Left cardiac atrium (tissue), 4 donors: Measurements from ENCODE around the gene RPH3AL. TPM values are rescaled to one million over a fixed set of nuclear protein-coding genes. Genes with fewer than 3 reads are reported as not detected.

Experiments used
- ATAC-seq, 2 donors: fragments of 200-7000 bp; cut with Tn5 transposase; one replicate each; pipeline ENCODE4 v1.9.1; 2020; ENCODE audit warnings: mild to moderate bottlenecking in 2 of 2, moderate library complexity in 2 of 2
- DNase-seq: peaks from one replicate; pipeline ENCODE4 v3.0.0-alpha.2; 2020
- intact Hi-C, 2 donors: fragments of 100-400 bp; cut with DNase I; formaldehyde crosslinking; loops; one replicate each; pipeline versions ENCODE4 v1.14.1 to v1.15.1; 2022 to 2023
- total RNA-seq, 2 donors: library from RNA; stranded (reverse); fragmentation: NEBNext Ultra II Directional; extraction: Animal tissue kit (Norgen Biotek cat#: 25700); gene quantifications; one replicate each; pipeline ENCODE4 v1.2.1, GENCODE V29; 2021
- donor health status: DM: no; HTN: yes; CAD: no.
- donor health status: DM: no; HTN: yes; CAD: no; lungs with severe emphysema.
- donor health status: DM: yes; HTN: yes; CAD: no.
- donor health status: Dilated cardiomyopathy.

RPH3AL gene
- total RNA-seq, 2 donors from 2014 or later, result 5.9 to 10.9 TPM

DNA sequence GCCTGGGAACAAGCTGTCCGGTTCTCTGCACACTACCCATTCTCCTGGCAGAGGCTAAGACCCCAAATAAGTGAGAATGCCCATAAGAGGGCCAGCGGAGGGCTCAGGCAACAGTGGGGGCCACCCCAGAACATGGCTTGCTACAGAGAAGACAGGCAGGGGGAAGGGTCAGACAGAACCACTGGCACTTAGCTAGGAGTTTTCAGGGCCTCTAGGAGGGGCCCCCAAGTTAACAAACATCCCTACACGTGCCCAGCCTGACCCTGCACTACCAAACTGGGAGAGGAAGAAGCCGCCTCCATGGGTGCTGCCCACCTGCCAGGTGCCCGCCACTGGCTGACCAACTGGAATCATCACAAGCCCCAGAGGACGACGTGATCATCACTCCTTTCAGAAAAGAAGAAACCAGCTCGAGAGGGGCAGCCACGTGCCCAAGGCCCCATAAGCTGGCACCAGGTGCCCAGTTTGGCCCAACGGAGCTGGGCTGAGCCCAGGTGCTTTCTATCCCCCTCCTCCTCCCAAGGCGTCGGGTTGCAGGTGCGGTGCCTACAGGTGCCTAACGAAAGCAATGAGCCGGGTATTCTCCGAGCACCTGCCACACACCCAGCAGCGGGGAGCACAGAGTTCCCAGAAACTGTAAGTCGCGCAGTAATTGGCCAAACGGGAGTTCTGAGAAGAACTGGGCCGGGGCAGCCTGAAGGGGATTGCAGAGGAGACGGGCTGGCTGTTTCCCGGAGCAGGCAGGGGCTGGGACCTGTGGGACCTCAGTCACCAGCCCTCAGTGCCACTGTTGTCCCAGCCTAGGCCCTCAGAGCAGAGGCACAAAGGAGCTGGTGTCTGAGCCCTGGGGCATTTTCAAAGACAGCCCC lies 13.2 kb downstream of the RPH3AL start:
- intact Hi-C loops, result loop anchor here in 1 of 2 donors (5.0 kb wide), 1 partner anchor 38 kb away; no protein-coding TSS in a partner anchor
- DNase-seq (no peak), ATAC-seq (no peak)

DNA sequence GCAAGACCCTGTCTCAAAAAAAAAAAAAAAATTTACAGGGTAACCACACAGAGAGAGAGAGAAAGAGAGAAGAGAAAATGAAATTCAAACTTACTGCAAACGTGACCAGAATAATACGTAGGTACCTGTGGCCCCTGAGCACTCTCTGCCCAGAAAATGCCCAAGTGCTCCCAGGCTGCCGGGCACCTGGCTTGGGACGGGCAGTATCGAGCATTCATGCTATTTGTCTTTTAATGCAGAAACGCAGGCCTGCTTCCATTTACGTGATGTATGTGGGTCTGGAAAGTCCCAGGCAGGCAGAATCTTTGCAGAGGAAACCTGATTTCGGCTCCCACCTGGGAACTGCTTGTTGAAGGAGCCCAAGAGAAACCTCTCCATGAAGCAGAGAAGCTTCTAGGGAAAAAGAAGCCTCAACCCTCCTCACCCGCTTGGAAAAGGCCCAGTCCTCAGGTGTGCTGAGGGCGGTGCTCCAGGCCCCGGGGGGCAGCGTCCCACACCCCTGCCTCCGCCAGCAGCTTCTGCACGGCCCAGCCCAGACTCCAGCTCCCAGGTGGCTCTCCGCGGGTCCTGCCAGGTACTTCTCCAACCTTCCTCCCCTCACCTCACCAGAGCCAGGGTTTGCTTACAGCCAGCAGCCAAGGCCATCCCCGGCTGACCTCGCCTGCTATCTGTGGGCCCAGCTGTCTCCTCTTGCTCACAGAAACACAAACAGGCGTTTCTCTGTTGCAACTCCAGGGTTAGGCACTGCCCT lies 14.0 kb downstream of the RPH3AL start:
- ATAC-seq, result peak; percentile 9 to 38
- DNase-seq, result peak; percentile 70
- intact Hi-C loops, result loop anchor here in 1 of 2 donors (5.0 kb wide), 1 partner anchor 39 kb away; no protein-coding TSS in a partner anchor

DNA sequence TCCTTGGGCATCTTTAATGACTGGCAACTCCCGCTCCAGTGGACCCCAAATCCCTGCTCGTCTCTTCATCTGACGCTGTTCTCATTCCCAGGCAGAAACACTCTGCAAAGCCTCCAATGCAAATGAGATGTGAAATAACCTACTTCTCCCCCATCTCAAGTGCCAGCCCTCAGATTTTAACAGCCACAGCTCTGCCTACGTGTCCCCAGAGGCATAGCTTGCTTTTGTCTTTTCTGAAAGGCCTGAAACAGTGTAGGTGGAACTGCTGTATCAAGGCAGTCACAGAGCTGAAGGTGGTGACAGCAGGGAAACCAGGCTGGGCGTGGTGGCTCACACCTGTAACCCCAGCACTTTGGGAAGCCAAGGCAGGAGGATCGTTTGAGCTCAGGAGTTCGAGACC lies 14.7 kb downstream of the RPH3AL start:
- DNase-seq, result no peak
- intact Hi-C loops, result loop anchor here in 1 of 2 donors (5.0 kb wide), 1 partner anchor 39 kb away; no protein-coding TSS in a partner anchor
- no peak for ATAC-seq

DNA sequence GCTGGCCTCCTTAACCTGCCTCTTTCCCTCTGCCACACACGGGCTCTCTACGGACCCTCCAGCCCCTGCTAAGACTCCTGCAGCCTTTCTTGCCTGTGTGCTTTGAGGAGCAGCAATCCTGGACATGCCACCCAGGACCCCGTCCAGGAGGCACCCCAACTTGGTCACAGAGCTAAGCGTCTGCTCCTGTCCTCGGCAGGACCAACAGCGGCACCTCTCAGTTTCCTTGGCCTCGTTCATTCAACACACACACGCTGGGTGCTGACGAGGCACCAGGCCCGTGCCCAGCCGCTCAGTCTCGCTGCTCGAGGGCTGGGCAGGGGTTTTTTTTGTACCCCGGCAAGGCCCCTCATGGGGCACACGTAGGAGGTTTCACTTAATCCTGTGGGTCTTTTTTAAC lies 15.2 kb downstream of the RPH3AL start:
- DNase-seq (no peak), ATAC-seq (no peak)
- intact Hi-C loops, result loop anchor here in 1 of 2 donors (5.0 kb wide), 1 partner anchor 40 kb away; no protein-coding TSS in a partner anchor

DNA sequence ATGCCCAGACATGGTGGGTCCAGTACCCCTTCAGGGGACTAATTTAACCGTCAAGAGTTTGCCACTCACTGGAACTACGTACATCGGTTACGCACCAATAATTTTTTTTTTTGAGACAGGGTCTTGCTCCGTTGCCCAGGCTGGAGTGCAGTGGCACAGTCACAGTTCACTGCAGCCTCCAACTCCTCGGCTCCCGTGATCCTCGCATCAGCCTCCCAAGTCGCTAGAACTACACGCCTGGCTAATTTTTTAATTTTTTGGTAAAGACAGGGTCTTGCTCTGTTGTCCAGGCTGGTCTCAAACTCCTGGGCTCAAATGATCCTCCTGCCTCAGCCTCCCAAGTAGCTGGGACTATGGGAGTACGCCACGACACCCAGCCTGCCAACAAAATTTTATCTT lies 15.6 kb downstream of the RPH3AL start:
- intact Hi-C loops, result loop anchor here in 1 of 2 donors (5.0 kb wide), 1 partner anchor 40 kb away; no protein-coding TSS in a partner anchor
- DNase-seq (no peak), ATAC-seq (no peak)

DNA sequence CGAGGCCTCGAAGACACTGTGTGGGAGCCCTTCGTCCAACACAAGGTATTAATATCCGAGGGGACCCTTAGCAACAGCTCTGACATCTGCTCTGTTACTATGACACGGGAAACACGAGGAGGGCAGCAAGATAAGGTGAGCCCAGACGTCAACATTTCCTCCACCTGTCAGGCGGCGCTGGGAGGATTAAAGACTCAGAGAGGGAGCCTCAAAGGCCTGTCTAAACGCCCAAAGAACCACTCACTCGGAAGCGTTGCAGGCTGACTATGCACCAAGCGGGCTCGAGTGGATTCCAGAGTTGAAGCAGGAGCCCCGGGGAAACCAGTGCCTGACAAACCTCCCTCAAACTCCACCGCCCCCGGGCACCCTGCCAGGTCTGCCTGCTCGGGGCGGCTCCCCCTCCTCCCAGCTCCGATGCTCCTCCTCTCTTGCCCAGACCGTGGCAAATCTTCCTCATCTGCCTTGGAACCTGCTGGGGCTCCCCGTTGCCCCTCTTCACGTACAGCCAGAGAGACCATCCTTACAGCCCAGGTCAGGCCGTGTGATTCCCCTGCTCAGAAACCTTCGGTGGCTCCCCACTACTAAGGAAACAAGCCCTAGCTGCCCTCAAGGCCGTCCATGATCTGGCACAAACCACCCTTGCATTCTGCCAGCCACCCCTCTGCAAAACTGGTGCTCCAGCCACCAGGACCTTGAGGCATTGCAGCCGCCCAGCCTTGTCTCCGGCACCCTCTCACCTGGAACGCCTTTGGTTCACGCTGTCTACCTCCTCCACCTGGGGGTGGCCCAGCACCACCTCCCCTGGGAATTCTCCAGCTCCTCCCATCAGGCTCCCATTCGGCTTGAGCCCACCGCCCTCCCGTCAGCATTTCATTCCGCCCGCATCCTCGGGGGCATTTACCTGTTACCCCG lies 16.2 kb downstream of the RPH3AL start:
- DNase-seq (peak; percentile 83), ATAC-seq (no peak)
- intact Hi-C loops, result loop anchor here in 1 of 2 donors (5.0 kb wide), 1 partner anchor 41 kb away; no protein-coding TSS in a partner anchor

DNA sequence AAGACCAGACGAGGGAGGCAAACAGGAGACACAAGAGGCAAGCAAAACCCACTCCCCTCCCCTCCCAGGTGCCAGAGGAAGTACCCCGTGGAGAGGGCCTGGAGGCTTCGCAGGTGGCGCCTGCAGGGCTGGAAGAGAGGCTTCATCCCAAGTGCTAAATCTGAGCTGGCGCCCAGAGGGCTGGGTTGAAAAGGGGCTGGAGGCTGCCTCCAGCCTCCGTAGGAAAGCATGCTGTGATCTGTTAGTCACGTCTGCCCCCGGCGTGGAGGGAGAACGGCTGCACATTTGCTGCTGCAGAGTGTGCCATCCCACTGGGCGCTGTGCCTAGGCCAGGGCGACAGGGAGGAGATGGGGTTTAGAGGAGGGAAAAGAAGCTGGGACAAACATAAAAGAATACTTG lies 16.9 kb downstream of the RPH3AL start:
- intact Hi-C loops, result loop anchor here in 1 of 2 donors (5.0 kb wide), 1 partner anchor 42 kb away; no protein-coding TSS in a partner anchor
- no peak for ATAC-seq
- no peak for DNase-seq

DNA sequence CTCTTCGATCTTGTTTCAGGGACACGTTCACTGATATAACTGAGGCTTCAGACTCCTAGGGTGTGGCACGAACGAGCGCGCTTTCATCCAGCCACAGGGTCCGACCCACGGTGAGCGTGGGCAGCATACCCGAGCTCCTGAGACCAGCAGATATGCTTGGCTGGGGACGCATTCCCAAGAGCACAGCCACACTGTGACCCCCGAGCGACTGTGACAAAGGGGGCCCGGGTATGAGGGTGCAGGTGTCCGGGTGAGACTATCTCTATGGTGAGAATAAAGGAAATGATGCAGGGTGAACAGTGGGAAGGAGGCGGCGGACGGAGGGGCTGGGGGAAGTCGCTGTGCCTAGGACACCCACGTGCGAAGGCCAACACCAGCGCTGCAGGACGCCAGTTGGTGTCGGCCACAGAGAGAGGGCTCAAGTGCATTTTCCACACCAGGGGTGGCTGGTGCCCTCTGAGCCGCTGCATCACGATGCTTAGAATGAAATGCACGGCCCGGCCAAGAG lies 17.6 kb downstream of the RPH3AL start:
- DNase-seq, result no peak
- no peak for ATAC-seq
- intact Hi-C loops, result loop anchor here in 1 of 2 donors (5.0 kb wide), 1 partner anchor 42 kb away; no protein-coding TSS in a partner anchor

DNA sequence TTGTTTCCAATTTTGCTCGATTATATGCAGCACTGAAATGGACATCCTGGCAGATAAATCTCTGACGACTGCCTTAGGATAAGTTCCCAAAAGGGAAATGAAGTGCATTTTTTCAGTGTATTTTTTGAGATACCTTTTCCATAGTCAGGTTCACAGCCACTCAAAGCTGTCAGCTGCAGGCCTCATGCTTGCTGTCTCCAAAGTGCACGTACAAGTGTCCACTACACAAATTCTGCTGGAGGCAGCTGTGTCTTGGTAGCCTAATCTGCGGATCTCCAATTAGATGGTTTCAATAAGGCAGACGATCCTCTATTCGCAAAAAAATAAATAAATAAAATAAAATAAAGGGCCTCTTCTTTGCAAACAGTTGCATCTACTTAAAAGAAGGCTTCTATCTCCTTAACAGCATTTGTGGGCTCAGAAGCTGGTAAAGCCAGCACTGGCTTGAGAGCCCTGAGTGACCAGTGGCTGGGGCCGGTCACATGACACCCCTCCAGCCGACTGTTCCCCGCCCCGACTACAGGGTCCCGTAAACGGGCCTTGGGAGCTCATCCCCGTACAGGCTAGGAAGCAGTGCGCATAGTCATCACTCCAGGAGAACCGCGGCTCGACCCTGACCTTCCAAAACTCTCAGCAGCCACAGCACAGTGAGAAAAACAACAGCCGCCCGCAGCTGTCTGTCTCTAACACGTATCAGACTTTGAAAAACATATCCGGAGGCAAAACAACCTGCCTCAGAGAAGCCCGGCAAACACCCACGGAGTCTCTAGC lies 18.8 kb downstream of the RPH3AL start:
- intact Hi-C loops, result no loop called here
- peak; percentile 86 to 89 for ATAC-seq
- DNase-seq, result peak; percentile 87

DNA sequence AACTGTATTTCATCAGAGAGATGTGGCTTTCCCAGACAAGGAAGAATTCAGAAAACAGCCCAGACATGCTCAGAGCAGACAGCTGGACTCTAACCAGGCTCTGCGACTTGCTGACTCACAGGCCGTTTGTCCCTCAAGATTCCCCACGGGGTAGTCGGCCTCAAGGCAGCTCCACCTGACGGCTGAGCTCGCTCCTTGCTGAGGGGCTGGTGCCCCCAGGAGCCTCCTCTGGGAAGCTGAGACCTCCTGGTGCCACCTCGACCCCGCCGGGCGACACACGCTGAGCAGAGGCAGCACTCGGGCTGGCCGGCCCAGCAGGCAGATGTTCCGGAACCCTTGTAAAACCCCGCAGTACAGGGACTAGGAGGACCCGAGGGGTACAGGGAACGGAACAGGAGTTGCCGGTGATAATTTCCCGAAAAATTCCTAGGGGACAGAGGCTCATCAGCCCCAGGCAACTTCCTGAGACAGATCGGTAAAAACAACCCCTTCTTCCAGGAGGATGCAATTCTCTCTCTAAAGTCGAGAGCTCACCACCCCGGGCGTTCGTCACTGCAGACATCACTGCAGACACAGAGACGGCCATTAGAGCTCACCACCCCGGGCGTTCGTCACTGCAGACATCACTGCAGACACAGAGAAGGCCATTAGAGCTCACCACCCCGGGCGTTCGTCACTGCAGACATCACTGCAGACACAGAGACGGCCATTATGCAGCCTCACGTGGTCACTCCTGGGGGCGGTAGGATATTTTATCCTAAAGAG lies 19.9 kb downstream of the RPH3AL start:
- DNase-seq (peak; percentile 53), ATAC-seq (peak; percentile 31 to 44)
- intact Hi-C loops, result no loop called here

DNA sequence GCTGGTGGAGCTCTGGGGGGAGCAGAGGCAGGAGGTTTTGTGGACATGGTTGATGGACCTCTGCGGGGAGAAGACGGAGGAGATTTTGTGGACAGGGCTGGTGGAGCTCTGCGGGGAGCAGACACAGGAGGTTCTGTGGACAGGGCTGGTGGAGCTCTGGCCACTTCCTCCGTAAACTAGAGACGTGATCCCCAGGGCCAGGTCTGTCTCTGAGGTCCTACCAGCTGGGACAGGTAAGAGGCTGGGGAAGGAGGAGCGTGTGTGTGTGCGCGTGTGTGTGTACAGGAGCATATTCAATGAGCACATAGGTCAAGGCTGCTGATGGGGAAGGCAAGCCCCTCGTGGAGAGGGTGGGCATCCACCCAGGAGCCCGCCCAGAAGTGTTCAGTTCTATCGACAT lies 20.6 kb downstream of the RPH3AL start:
- intact Hi-C loops, result no loop called here
- DNase-seq, result no peak
- peak in 1 of 2 donors; percentile 9 for ATAC-seq

DNA sequence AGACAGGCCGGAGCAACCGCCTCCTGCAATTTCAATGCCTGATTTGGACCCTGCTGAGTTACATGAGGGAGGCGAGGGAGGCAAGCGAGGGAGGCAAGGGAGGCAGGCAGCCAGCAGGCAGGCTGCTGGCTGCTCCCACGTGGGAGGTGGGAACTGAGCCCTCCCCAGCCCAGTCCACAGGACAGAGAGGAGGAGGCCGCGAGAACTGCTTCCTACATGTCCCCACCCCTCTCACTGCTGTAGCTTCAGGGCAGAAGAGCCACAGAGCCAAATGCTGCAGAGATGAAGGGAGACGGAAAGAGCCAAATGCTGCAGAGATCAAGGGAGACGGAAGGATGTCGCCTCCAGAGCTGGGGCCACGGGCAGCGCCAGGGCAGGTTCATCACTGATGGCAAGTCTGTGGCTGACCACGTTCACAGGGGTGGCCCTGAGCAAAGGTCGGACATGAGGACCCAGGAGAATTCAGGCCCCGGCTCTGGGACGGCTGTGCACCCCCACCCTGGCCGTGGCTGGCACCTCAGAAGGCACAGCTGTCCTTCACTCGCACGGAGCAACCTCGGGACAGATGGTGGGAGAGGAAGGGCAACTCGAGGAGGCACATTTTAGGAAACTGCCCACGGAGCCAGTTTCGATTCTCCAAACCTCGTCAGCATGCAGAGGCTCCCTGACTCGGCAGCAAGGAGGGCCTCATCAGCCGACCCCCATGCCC lies 21.5 kb downstream of the RPH3AL start:
- peak; percentile 60 to 76 for ATAC-seq
- DNase-seq, result peak; percentile 76
- intact Hi-C loops, result no loop called here

DNA sequence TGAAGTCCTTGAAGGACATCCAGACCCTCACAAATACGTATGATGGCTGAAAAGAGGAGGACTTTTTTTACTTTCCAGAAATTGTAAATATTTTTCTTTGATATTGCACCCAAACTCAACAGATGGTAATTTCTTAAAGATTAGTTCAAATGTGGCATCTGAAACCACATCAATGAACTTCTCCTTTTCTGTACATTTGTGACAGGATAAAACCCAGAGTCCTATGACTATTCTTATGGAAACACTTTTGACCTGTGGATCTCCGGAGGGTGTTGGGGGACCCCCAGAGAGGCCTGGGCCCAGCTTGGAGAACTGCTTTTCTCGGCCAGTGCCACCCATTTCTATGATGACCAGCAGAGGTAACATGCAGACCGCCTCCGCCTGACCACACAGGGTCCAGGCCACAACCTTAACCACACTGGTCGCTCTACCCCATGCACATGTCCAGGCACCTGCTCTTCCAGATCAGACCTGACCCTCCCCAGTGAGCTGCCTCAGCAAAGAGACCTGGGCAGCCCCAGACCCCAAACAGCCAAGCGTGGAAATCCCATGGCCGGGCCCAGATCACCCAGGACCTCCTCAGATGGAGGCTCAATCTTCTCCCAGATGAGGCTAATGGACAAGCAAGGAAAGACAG lies 22.7 kb downstream of the RPH3AL start:
- intact Hi-C loops, result no loop called here
- DNase-seq, result no peak
- no peak for ATAC-seq

DNA sequence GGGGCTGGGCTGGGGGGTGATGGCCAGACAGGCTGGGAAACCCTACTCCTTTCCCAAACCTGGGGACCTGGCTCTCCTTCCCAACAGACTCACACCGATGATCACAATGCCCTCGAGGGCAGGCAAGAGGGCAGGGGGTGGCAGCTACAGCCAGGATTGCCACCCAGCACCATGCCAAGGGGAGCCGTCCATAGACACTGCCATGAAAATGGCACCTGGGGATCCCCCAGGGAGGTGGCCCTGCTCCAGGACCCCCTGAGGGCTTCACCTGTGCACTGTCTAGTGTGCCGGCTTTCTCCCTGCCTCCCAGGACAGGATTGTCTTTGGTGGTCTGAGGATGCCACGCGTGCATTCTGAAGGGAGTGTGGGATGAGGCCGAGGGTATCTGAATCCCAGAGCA lies 24.6 kb downstream of the RPH3AL start:
- intact Hi-C loops, result no loop called here
- ATAC-seq (no peak), DNase-seq (no peak)

DNA sequence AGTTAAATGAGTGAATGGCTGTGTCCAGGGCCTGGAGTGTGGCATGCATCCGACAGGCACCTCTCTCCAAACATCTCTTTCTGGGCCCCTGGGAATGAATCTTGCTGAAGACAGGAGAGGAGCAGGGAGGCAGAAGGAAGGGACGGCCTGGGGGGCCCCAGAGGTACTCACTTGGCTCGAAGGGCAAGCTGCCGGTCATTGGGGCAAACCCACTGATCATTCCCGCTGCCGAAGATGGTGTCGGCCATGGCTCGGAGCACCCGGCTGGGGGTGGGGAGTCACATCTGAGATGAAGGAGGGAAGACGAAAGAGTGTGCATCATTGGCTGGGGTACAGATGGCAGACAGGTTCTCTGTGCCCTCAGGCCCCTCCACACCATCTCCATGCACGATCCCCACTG lies 25.3 kb downstream of the RPH3AL start:
- intact Hi-C loops, result no loop called here
- no peak for ATAC-seq
- no peak for DNase-seq

DNA sequence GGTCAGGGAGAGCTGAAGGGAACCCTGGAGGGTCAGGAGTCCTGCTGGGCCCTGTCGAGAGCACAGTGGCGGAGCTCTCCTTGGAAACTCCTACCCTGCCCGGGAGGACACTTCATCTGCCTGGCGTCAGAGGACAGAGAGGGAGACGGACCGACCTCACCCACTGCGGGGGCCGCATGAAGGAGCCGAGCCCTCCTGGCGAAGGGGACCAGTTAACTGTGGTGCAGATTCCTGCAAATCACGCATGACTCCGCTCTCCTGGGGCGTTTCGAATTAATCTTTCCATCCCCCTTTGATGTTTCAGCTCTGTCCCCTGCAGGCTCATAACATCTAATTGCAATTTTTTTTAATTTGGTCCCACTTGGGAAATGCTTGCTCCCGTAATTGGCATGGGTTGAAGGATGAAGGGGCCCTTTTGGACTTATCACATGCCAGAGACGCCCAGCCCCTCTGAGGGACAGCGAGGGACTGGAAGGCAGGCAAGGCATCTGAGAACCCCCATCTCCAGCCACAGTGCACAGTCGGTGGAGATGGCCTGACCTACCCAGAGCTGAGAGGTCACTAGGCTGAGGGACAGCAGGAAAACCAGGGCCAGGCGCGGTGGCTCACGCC lies 26.5 kb downstream of the RPH3AL start:
- intact Hi-C loops, result no loop called here
- DNase-seq (no peak), ATAC-seq (no peak)
